ENCODE measurements around the gene NFU1. TPM values are rescaled to one million over a fixed set of nuclear protein-coding genes. Genes with fewer than 3 reads are reported as not detected.

The NFU1 gene
- total and polyA plus RNA-seq, 9 of the 15 experiments (the other 6 are each of a cell fraction or from before 2014, with no cell fraction given): 33.3 to 61.8 (median 53.7) TPM

DNA sequence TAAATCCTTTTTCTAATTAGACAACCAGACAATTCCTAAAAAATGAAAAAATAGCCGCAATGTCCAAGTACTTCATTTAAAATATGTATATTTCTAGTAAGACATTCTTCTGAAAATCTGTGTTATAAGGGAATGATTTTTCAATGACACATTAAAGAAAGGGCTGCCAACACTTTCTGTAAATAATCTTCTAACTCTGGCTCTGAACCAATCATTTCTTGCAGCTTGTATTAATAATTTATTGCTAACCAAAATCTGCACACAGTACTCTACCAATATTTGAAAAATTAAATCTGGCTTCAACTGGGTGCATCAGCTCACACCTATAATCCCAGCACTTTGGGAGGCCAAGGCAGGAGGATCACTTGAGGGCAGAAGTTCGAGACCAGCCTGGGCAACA, 8.3 kb downstream of the NFU1 start:
- H3K9me3 ChIP-seq (replicated peaks; ENCODE audit: control insufficient read depth, insufficient read depth, low read depth, low read length): no peaks in the 10 kb centered on the region
- peaks cover 21% of the 10 kb centered on the region for H3K36me3 ChIP-seq (ENCODE audit: control insufficient read depth, insufficient read depth, low read length)
- no peak overlapping the region for H3K4me3 ChIP-seq
- in situ Hi-C loops (cut with MboI): no loop called here
- no peaks in the 10 kb centered on the region for H3K79me2 ChIP-seq (ENCODE audit: control insufficient read depth, insufficient read depth, low read length)
- no peak overlapping the region for H3K27ac ChIP-seq (ENCODE audit: extremely low read depth, low read depth, low read length)
- intact Hi-C loops (cut with micrococcal nuclease): no loop called here
- H3K4me2 ChIP-seq (ENCODE audit: insufficient read depth, low read length): no peak overlapping the region
- no peaks in the 10 kb centered on the region for H3K27me3 ChIP-seq (ENCODE audit: control insufficient read depth in 2 of 2, insufficient read depth in 2 of 2, low read length in 2 of 2)
- H3K9me1 ChIP-seq (ENCODE audit: control insufficient read depth, insufficient read depth, low read length): no peaks in the 10 kb centered on the region
- ATAC-seq (no peak), FAIRE-seq (no peak), DNase-seq (ENCODE audit: extremely low read depth in 1 of 4, low spot score in 3 of 4) (no peak)
- no peak overlapping the region for H2AFZ ChIP-seq (ENCODE audit: low read depth, low read length)
- H3K4me1 ChIP-seq (replicated peaks in 1 of 2; ENCODE audit: control insufficient read depth in 2 of 2, insufficient read depth in 2 of 2, low read length in 2 of 2): no peaks in the 10 kb centered on the region
- no peak for TF ChIP-seq ZNF124 (CRISPR knock-in tag; IDR thresholded peaks at IDR 0.05)
- TF ChIP-seq KLF6 (CRISPR knock-in tag; IDR thresholded peaks at IDR 0.05; ENCODE audit: borderline replicate concordance): no peak
- TF ChIP-seq ZMIZ1 (IDR thresholded peaks at IDR 0.05; ENCODE audit: low read depth in 2 of 2, low read length in 2 of 2): no peak
- ChIA-PET POLR2A (interaction anchor here (0.9 to 1.3 kb wide), 3 partner anchors 8 to 28 kb away, joined by 4 to 6 read pairs (median 5); partner anchors contain the start of gene NFU1), CTCF (ENCODE audit: low intra/inter-chr PET ratio) (no interaction called here)
- BruUV-seq (replicated peaks): no TSS peak
- 72% methylated on average over 2 of the region's 2 CpGs for WGBS (ENCODE audit: insufficient coverage, low coverage, missing lambda C conversion rate)
- H3K9ac ChIP-seq (ENCODE audit: insufficient read depth in 1 of 2, low read depth in 2 of 2, low read length in 2 of 2): no peak overlapping the region
- no peaks in the 10 kb centered on the region for H4K20me1 ChIP-seq (replicated peaks; ENCODE audit: control insufficient read depth, insufficient read depth, low read length)

All from K562 (cell line).